Liver (tissue), 3 donors: ENCODE results near the gene POPDC3.

ENCODE experiments used
- CTCF ChIP-seq: fragments of 150-350 bp; IDR thresholded peaks from 2 replicates; pipeline ENCODE4 v1.5.1; 2017; ENCODE audit warnings: improper control_type of control experiment, low read depth, low read length; ENCODE audit not compliant: missing input control
- FOXA2 ChIP-seq: IDR thresholded peaks from 2 replicates; pipeline ENCODE4 v1.6.1; 2016; ENCODE audit warnings: antibody characterized with exemption
- GABPA ChIP-seq, 2 donors: IDR thresholded peaks in 1 of 2; conservative IDR thresholded peaks in 1 of 2; 2 replicates each; pipeline ENCODE4 v1.6.1; 2016; ENCODE audit warnings: antibody characterized with exemption in 2 of 2, mild to moderate bottlenecking in 1 of 2, moderate library complexity in 1 of 2
- HNF4A ChIP-seq, 2 donors: conservative IDR thresholded peaks; 2 replicates each; pipeline ENCODE4 v1.6.1; 2016; ENCODE audit warnings: antibody characterized with exemption in 2 of 2, mild to moderate bottlenecking in 2 of 2
- MAX ChIP-seq: IDR thresholded peaks from 2 replicates; pipeline ENCODE4 v1.6.1; 2016; ENCODE audit warnings: antibody characterized with exemption
- RAD21 ChIP-seq, 2 donors: IDR thresholded peaks; 2 replicates each; pipeline ENCODE4 v1.6.1; 2016; ENCODE audit warnings: antibody characterized with exemption in 2 of 2, mild to moderate bottlenecking in 2 of 2
- REST ChIP-seq: IDR thresholded peaks from 2 replicates; pipeline ENCODE4 v1.6.1; 2016; ENCODE audit warnings: antibody characterized with exemption, mild to moderate bottlenecking
- SP1 ChIP-seq: IDR thresholded peaks from 2 replicates; pipeline ENCODE4 v1.6.1; 2018; ENCODE audit warnings: antibody characterized with exemption, mild to moderate bottlenecking
- YY1 ChIP-seq: IDR thresholded peaks from 2 replicates; pipeline ENCODE4 v1.6.1; 2016; ENCODE audit warnings: antibody characterized with exemption, mild to moderate bottlenecking
- ZBTB33 ChIP-seq: IDR thresholded peaks from 2 replicates; pipeline ENCODE4 v1.6.1; 2016; ENCODE audit warnings: antibody characterized with exemption
- donor health status: healthy.
- donor health status: healthy.

- no peak for TF ChIP-seq ZBTB33
- no peak for TF ChIP-seq RAD21 (IDR thresholded peaks at IDR 0.05)
- no peak for TF ChIP-seq CTCF
- no peak for TF ChIP-seq YY1
- TF ChIP-seq GABPA (IDR thresholded peaks at IDR 0.05 in 1 of 2, conservative IDR thresholded peaks at IDR 0.05 in 1 of 2) = no peak
- TF ChIP-seq SP1 = no peak
- TF ChIP-seq MAX = no peak
- TF ChIP-seq HNF4A (conservative IDR thresholded peaks at IDR 0.05) = no peak
- TF ChIP-seq FOXA2 = no peak
- TF ChIP-seq REST = no peak
Measured at GRCh38 chr6:105161421-105161820, 18.4 kb downstream of the POPDC3 start.
